Stomach (tissue), 9 donors: ENCODE measurements around the gene OGN. TPM values are rescaled to one million over a fixed set of nuclear protein-coding genes. Genes with fewer than 3 reads are reported as not detected.
A peak's percentile ranks its signal among the peaks of the same experiment; 100 is the strongest.

Experiments used
- DNase-seq, 2 donors: peaks; one replicate each; pipeline versions ENCODE4 v3.0.0 to v3.0.0-alpha.2; 2013 to 2019
- H3K27ac ChIP-seq, 5 donors: fragments of 200-600 bp in 4 of 5; sonication (generic) in 4 of 5; one replicate each; pipeline ENCODE4 v1.5.1; 2013 to 2019; ENCODE audit warnings: mild to moderate bottlenecking in 1 of 5, moderate library complexity in 1 of 5
- H3K27me3 ChIP-seq, 3 donors: fragments of 200-600 bp; sonication (generic); one replicate each; pipeline ENCODE4 v1.5.1; 2017 to 2019; ENCODE audit warnings: mixed run types in 1 of 3
- H3K36me3 ChIP-seq, 4 donors: fragments of 200-600 bp; sonication (generic); 1 replicate in 3 of 4; 2 replicates in 1 of 4; pipeline ENCODE4 v1.5.1; 2016 to 2019
- H3K4me1 ChIP-seq, 4 donors: fragments of 200-600 bp; sonication (generic); one replicate each; pipeline ENCODE4 v1.5.1; 2016 to 2019
- H3K4me3 ChIP-seq, 4 donors: fragments of 200-600 bp; sonication (generic) in 3 of 4; one replicate each; pipeline ENCODE4 v1.5.1; 2016 to 2019; ENCODE audit warnings: mild to moderate bottlenecking in 1 of 4
- H3K9me3 ChIP-seq, 4 donors: fragments of 200-600 bp; sonication (generic); one replicate each; pipeline ENCODE4 v1.5.1; 2016 to 2019
- EP300 ChIP-seq: sonication (generic); formaldehyde crosslinking; IDR thresholded peaks from one replicate; pipeline ENCODE4 v1.6.1; 2017; ENCODE audit warnings: antibody characterized with exemption
- POLR2A ChIP-seq, 4 donors: fragments of 450-650 bp; IDR thresholded peaks; one replicate each; pipeline ENCODE4 v1.6.1; 2016; ENCODE audit warnings: antibody characterized with exemption in 4 of 4, control low read depth in 2 of 4, mild to moderate bottlenecking in 1 of 4, moderate library complexity in 1 of 4
- POLR2AphosphoS5 ChIP-seq, 3 donors: sonication (generic); formaldehyde crosslinking; IDR thresholded peaks; one replicate each; pipeline ENCODE4 v1.6.1; 2016; ENCODE audit warnings: antibody characterized with exemption in 3 of 3
- WGBS, 5 donors: extraction: QIAGEN DNeasy Blood & Tissue Kit in 3 of 5; methylation state at CpG; one replicate each; pipeline versions ENCODE4 v1.1.5 to v1.1.7; 2013 to 2018; 5-methylcytosine and 5-hydroxymethylcytosine counted together
- intact Hi-C: fragments of 100-400 bp; cut with DNase I; formaldehyde crosslinking; loops from one replicate; pipeline ENCODE4 v1.15.1; 2023; ENCODE audit warnings: low total_unique reads
- polyA plus RNA-seq, 3 donors: library from polyadenylated mRNA; stranded (reverse); fragments of 200-250 nt; gene quantifications; one replicate each; pipeline ENCODE4 v1.2.3, GENCODE V29; 2013
- total RNA-seq, 5 donors: library from RNA; depleted of rRNA; stranded (reverse); fragments of >200 nt; gene quantifications; one replicate each; pipeline versions ENCODE4 v1.1.0 to v1.2.3, GENCODE V29; 2014 to 2016
- TF ChIP-seq, protein P1 (sequence below), 7 experiments: fragments of 450-650 bp in 4 of 7; fragments of 200-600 bp in 3 of 7; sonication (generic) in 3 of 7; IDR thresholded peaks; one replicate each; pipeline ENCODE4 v1.5.1; 2016 to 2019; ENCODE audit warnings: antibody characterized with exemption in 7 of 7, control low read depth in 2 of 7, mild to moderate bottlenecking in 1 of 7
- donor health status: healthy with polysubstance abuse.
- donor health status: Bipolar disorder and iron deficiency.
- donor health status: healthy.

OGN gene
- total and polyA plus RNA-seq, 8 donors, result 0.87 to 138 (median 7.4) TPM

DNA sequence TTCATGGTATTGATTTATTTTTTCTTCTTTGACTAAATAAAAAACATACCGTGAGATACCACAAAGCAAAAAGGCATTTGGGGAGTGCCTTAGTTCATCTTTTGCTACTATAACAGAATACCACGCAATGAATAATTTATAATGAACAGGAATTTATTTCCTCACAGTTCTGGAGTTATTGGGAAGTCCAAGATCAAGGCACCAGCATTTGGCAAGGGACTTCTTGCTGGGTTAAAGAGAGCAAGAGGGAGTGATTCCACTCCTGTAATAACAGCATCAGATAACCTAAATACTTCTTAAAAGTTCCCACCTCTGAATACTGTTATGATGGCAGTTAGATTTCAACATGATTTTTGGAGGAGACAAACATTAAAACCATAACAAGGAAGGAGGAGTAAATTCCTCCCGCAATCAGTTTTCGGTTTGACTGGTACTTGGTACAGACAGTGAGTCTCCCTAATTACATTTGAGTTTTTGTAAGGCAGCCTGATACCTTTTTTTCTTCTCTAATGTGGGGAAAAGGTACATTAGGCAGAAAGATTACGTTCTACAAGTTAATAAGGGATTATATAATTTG is 28.7 kb upstream of the OGN start:
- intact Hi-C loops, result no loop called here
- peaks cover 0 to 5% (median 0%) of the 10 kb centered on the region in 4 donors for H3K4me1 ChIP-seq
- H3K27ac ChIP-seq, result peak overlapping the region in 1 of 5 donors; percentile 36
- H3K36me3 ChIP-seq, result no peaks in the 10 kb centered on the region
- DNase-seq, result no peak
- H3K4me3 ChIP-seq, result no peak overlapping the region
- TF ChIP-seq, protein P1, sequence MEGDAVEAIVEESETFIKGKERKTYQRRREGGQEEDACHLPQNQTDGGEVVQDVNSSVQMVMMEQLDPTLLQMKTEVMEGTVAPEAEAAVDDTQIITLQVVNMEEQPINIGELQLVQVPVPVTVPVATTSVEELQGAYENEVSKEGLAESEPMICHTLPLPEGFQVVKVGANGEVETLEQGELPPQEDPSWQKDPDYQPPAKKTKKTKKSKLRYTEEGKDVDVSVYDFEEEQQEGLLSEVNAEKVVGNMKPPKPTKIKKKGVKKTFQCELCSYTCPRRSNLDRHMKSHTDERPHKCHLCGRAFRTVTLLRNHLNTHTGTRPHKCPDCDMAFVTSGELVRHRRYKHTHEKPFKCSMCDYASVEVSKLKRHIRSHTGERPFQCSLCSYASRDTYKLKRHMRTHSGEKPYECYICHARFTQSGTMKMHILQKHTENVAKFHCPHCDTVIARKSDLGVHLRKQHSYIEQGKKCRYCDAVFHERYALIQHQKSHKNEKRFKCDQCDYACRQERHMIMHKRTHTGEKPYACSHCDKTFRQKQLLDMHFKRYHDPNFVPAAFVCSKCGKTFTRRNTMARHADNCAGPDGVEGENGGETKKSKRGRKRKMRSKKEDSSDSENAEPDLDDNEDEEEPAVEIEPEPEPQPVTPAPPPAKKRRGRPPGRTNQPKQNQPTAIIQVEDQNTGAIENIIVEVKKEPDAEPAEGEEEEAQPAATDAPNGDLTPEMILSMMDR (IDR thresholded peaks at IDR 0.05), result no peak
- no peak for TF ChIP-seq EP300
- no peak for TF ChIP-seq POLR2AphosphoS5 (IDR thresholded peaks at IDR 0.05)
- TF ChIP-seq POLR2A (IDR thresholded peaks at IDR 0.05), result no peak
- H3K27me3 ChIP-seq, result no peaks in the 10 kb centered on the region
- WGBS, 5 donors, result 78 to 96% (median 92%) methylated on average over 5 of the region's 5 CpGs
- H3K9me3 ChIP-seq, result no peaks in the 10 kb centered on the region

DNA sequence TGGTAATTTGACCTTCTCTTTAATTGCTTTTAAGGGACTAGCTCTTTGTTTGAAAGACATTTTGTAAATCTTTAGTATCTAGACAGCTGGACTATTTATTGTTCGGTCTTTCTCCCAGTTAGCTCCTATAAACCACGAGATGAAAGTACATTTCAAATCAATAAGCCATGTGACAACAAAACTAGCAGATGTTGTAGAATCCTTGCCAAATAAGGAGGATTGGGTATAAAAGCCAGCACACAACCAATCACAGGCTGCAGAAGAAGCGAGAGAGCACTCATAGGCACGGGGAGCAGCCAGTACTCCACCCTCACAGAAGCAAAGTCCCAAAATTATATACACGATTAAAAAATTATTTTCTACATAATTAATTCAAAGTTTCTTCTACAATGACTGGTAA is 28.0 kb upstream of the OGN start:
- Histone ChIP-seq H3K27ac (peak overlapping the region in 1 of 5 donors; percentile 36), H3K27me3 (no peaks in the 10 kb centered on the region), H3K9me3 (no peaks in the 10 kb centered on the region), H3K4me3 (no peak overlapping the region), H3K36me3 (no peaks in the 10 kb centered on the region), H3K4me1 (peaks cover 0 to 5% (median 0%) of the 10 kb centered on the region in 4 donors)
- no peak for TF ChIP-seq POLR2AphosphoS5 (IDR thresholded peaks at IDR 0.05)
- no peak for TF ChIP-seq POLR2A (IDR thresholded peaks at IDR 0.05)
- TF ChIP-seq EP300, result no peak
- TF ChIP-seq, protein P1 (IDR thresholded peaks at IDR 0.05), result no peak
- DNase-seq, result peak in 1 of 2 donors; percentile 71
- WGBS, 5 donors, result 67 to 87% (median 81%) methylated on average over 5 of the region's 5 CpGs
- intact Hi-C loops, result no loop called here

DNA sequence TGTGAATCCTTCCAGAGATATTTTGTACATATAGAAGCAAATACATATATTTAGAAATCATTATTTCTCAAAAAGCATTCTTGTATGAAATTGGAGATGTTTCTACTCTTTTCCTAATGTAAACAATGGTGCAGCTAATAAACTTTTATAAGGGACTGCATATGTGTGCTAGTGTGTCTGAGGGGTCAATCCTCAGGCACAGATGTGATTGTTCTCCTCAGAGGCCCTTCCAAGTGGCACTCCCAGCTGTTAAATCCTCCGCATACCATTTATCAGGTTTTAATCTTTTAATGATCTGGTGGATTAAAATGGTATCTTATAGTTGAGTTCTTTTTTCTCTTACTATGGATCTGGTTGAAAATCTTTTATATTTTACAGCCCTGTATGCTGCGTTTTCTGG is 25.5 kb upstream of the OGN start:
- WGBS, 5 donors, result 65 to 97% (median 91%) methylated on average over 2 of the region's 2 CpGs
- H3K4me3 ChIP-seq, result no peak overlapping the region
- intact Hi-C loops, result no loop called here

DNA sequence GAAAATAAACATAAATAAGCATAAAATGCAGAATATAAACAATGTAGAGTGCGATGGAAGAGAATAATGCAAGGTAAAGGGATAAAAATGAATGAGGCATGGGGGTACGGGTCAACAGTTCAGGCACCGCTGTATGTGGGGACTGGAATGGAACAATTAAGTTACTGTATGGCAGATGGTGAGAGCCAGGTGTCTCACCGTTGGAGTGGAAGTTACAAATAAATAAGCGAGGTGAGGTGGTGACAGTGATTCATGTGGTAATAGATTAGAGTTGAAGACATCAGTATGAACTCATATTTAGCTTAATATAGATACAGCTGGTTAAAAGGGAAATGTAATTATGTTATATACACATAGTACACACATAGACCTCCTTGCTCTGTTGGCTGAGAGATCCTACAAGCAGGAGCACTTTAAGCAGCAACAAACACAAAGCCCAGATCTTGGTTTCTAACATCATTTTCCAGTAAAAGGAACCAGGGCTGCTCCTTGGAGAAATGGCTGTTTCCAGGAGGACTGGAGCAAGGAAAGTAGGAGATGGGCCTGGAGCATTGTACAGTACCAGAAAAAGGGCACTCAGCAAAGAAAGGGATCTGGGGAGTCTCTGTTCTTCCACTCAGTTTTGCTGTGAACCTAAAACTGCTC is 22.2 kb upstream of the OGN start:
- no peaks in the 10 kb centered on the region for H3K9me3 ChIP-seq
- H3K36me3 ChIP-seq, result no peaks in the 10 kb centered on the region
- TF ChIP-seq POLR2A (IDR thresholded peaks at IDR 0.05) (no peak), POLR2AphosphoS5 (IDR thresholded peaks at IDR 0.05) (no peak), EP300 (no peak)
- TF ChIP-seq, protein P1 (IDR thresholded peaks at IDR 0.05), result no peak
- peak in 1 of 2 donors; percentile 53 for DNase-seq
- intact Hi-C loops, result no loop called here
- H3K27ac ChIP-seq, result peak overlapping the region in 1 of 5 donors; percentile 21
- H3K4me3 ChIP-seq, result no peak overlapping the region
- H3K4me1 ChIP-seq, result peaks cover 0 to 30% (median 11%) of the 10 kb centered on the region in 4 donors
- H3K27me3 ChIP-seq, result no peaks in the 10 kb centered on the region
- 70 to 77% (median 72%) methylated on average over 5 of the region's 5 CpGs for WGBS, 5 donors

More for the DNA sequence above, 25.5 kb upstream of the OGN start:
- Histone ChIP-seq H3K27ac (no peak overlapping the region), H3K9me3 (no peaks in the 10 kb centered on the region), H3K4me1 (peaks cover 0 to 18% (median 8%) of the 10 kb centered on the region in 4 donors), H3K36me3 (no peaks in the 10 kb centered on the region), H3K27me3 (no peaks in the 10 kb centered on the region)
- DNase-seq, result no peak
- TF ChIP-seq, protein P1 (IDR thresholded peaks at IDR 0.05), result no peak
- TF ChIP-seq EP300, result no peak
